Breast epithelium (tissue), 3 donors: ENCODE measurements around the gene IL15.

Experiments
- CTCF ChIP-seq, 3 donors: fragments of 450-650 bp; IDR thresholded peaks; one replicate each; pipeline ENCODE4 v1.5.1; 2016 to 2017; ENCODE audit warnings: antibody characterized with exemption in 3 of 3, mild to moderate bottlenecking in 3 of 3, moderate library complexity in 3 of 3
- POLR2AphosphoS5 ChIP-seq, 3 donors: sonication (generic); formaldehyde crosslinking; IDR thresholded peaks; one replicate each; pipeline ENCODE4 v1.6.1; 2017; ENCODE audit warnings: antibody characterized with exemption in 3 of 3

GRCh38 chr4:141761926-141762325 lies 125.5 kb downstream of the IL15 start:
- no peak for TF ChIP-seq POLR2AphosphoS5 (IDR thresholded peaks at IDR 0.05)
- TF ChIP-seq CTCF (IDR thresholded peaks at IDR 0.05), result no peak
